ENCODE data around the gene TTYH3. TPM values are rescaled to one million over a fixed set of nuclear protein-coding genes. Genes with fewer than 3 reads are reported as not detected.

Gene TTYH3
- total RNA-seq, 2 experiments from 2014 or later: 23.8 to 63.6 TPM

DNA sequence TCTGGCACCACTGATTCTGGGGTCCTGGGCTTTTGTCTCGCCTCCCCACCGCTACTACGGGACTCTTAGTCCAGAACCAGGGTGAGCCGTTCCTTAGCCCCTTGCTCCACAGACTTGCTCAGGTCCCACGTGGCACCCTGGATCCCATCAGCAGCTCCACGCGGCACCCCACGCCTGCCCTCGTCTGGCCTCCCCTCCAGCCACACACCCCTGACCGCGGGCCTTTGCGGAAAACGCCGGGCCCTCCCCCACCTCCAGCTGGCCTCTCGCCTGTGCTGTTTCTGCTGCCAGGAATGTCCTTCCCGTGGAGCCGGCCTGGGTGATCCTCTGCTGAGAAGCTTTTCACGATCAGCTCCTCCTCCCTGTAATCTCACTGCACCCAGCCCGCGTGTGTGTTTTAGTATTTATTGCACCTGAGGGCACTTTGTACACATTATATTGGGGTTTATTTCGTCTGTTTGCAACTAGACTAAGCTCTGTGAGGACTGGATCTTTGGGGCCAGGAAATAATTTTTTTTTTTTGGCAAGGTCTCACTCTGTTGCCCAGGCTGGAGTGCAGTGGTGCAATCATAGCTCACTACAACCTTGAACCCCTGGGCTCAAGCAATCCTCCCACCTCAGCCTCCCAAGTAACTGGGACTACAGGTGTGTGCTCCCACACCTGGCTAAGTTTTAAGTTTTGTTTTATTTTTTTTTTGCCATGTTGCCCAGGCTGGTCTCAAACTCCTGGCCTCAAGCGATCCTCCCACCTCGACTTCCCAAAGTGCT lies 10.5 kb upstream of the TTYH3 start:
- no TSS peak for BruUV-seq (replicated peaks)

DNA sequence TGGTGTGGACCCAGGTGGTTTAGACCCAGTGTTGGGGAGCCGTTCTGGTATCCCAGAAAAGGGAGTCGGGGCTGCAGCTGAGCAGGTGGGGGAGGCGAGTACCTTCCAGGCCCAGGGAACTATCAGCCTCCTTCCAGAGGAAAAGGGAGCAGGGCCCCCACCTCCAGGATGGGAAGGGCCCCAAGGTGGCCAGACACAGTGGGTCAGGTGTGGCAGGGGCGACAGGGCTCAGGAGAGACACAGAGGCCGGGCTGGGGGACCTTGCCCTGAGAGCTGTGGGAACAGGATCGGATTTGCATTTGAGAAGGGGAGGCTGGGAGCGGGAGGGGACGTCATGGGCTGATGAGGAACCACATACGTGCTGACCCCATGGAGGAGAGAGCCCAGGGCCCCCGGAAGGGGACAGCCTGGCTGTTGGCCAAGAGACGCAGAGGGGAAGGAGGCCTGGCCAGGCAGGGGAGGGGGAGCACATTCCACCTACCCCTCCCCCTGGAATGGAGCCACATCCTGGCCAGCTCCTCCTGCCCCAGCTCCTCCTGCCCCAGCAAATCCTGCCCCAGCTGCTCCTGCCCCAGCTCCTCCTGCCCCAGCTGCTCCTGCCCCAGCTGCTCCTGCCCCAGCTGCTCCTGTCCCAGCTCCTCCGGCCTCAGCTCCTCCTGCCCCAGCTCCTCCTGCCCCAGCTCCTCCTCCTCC lies 9.7 kb upstream of the TTYH3 start:
- no TSS peak for BruUV-seq (replicated peaks)
- ChIA-PET CTCF (ENCODE audit: unreplicated experiment) (interaction anchor here (0.7 kb wide), 2 partner anchors 16 to 824 kb away, joined by 3 read pairs; no protein-coding TSS in a partner anchor), POLR2A (no interaction called here)
- no peak overlapping the region for H2AFZ ChIP-seq (ENCODE audit: low read length)
- H3K9me3 ChIP-seq (ENCODE audit: low read length): no peaks in the 10 kb centered on the region
- no peak overlapping the region for H3K27ac ChIP-seq (ENCODE audit: low read depth, low read length, poor library complexity, severe bottlenecking)
- no peaks in the 10 kb centered on the region for H3K79me2 ChIP-seq (ENCODE audit: insufficient read depth, low read depth, low read length)
- intact Hi-C loops (cut with micrococcal nuclease; ENCODE audit: unreplicated experiment): no loop called here
- DNase-seq (ENCODE audit: low spot score): no peak
- no peak overlapping the region for H3K4me2 ChIP-seq (ENCODE audit: low read length)
- H4K20me1 ChIP-seq (ENCODE audit: insufficient read depth, low read length): no peaks in the 10 kb centered on the region
- H3K36me3 ChIP-seq (ENCODE audit: insufficient read depth, low read length): no peaks in the 10 kb centered on the region
- no peaks in the 10 kb centered on the region for H3K9me2 ChIP-seq (ENCODE audit: insufficient read depth, low read length)
- TF ChIP-seq, protein P1, sequence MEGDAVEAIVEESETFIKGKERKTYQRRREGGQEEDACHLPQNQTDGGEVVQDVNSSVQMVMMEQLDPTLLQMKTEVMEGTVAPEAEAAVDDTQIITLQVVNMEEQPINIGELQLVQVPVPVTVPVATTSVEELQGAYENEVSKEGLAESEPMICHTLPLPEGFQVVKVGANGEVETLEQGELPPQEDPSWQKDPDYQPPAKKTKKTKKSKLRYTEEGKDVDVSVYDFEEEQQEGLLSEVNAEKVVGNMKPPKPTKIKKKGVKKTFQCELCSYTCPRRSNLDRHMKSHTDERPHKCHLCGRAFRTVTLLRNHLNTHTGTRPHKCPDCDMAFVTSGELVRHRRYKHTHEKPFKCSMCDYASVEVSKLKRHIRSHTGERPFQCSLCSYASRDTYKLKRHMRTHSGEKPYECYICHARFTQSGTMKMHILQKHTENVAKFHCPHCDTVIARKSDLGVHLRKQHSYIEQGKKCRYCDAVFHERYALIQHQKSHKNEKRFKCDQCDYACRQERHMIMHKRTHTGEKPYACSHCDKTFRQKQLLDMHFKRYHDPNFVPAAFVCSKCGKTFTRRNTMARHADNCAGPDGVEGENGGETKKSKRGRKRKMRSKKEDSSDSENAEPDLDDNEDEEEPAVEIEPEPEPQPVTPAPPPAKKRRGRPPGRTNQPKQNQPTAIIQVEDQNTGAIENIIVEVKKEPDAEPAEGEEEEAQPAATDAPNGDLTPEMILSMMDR (conservative IDR thresholded peaks at IDR 0.05; ENCODE audit: low read length): no peak
- TF ChIP-seq EZH2phosphoT487 (IDR thresholded peaks at IDR 0.05; ENCODE audit: borderline replicate concordance, low read depth, low read length): no peak
- H3K4me1 ChIP-seq (ENCODE audit: insufficient read depth, low read length, poor library complexity, severe bottlenecking): no peaks in the 10 kb centered on the region
- H3K4me3 ChIP-seq (ENCODE audit: low read depth, low read length, poor library complexity, severe bottlenecking): no peak overlapping the region

More for the DNA sequence above, 10.5 kb upstream of the TTYH3 start:
- H3K9me2 ChIP-seq (ENCODE audit: insufficient read depth, low read length): no peaks in the 10 kb centered on the region
- no peak for TF ChIP-seq EZH2phosphoT487 (IDR thresholded peaks at IDR 0.05; ENCODE audit: borderline replicate concordance, low read depth, low read length)
- TF ChIP-seq, protein P1 (conservative IDR thresholded peaks at IDR 0.05; ENCODE audit: low read length): no peak
- no peak overlapping the region for H3K27ac ChIP-seq (ENCODE audit: low read depth, low read length, poor library complexity, severe bottlenecking)
- H2AFZ ChIP-seq (ENCODE audit: low read length): no peak overlapping the region
- no peaks in the 10 kb centered on the region for H3K4me1 ChIP-seq (ENCODE audit: insufficient read depth, low read length, poor library complexity, severe bottlenecking)
- no peak overlapping the region for H3K4me3 ChIP-seq (ENCODE audit: low read depth, low read length, poor library complexity, severe bottlenecking)
- H3K4me2 ChIP-seq (ENCODE audit: low read length): no peak overlapping the region
- ChIA-PET CTCF (ENCODE audit: unreplicated experiment) (interaction anchor here (1.1 kb wide), 1 partner anchor 67 kb away, joined by 3 read pairs; no protein-coding TSS in a partner anchor), POLR2A (no interaction called here)
- no peak for DNase-seq (ENCODE audit: low spot score)
- intact Hi-C loops (cut with micrococcal nuclease; ENCODE audit: unreplicated experiment): no loop called here
- no peaks in the 10 kb centered on the region for H3K9me3 ChIP-seq (ENCODE audit: low read length)
- no peaks in the 10 kb centered on the region for H3K79me2 ChIP-seq (ENCODE audit: insufficient read depth, low read depth, low read length)
- no peaks in the 10 kb centered on the region for H3K36me3 ChIP-seq (ENCODE audit: insufficient read depth, low read length)
- H4K20me1 ChIP-seq (ENCODE audit: insufficient read depth, low read length): no peaks in the 10 kb centered on the region

Measured in OCI-LY7 (cell line).